HEK293 (cell line): ENCODE data around the gene SUOX.
A peak's percentile ranks its signal among the peaks of the same experiment; 100 is the strongest.

Source experiments
- OSR2 ChIP-seq: fragments of 450-650 bp; formaldehyde crosslinking; IDR thresholded peaks from 2 replicates; pipeline ENCODE4 v1.5.1; 2016; ENCODE audit warnings: missing biosample characterization, missing genetic modification characterization
- SALL2 ChIP-seq: fragments of 450-650 bp; formaldehyde crosslinking; IDR thresholded peaks from 2 replicates; pipeline ENCODE4 v1.5.0; 2017; ENCODE audit warnings: missing biosample characterization, mild to moderate bottlenecking, missing genetic modification characterization, borderline replicate concordance
- YY1 ChIP-seq: fragments of 450-650 bp; formaldehyde crosslinking; IDR thresholded peaks from 2 replicates; pipeline ENCODE4 v1.5.1; 2018; ENCODE audit warnings: missing biosample characterization, missing genetic modification characterization
- YY2 ChIP-seq: fragments of 450-650 bp; formaldehyde crosslinking; IDR thresholded peaks from 2 replicates; pipeline ENCODE4 v1.5.1; 2016; ENCODE audit warnings: missing biosample characterization, missing genetic modification characterization
- ZBTB17 ChIP-seq: fragments of 450-650 bp; formaldehyde crosslinking; IDR thresholded peaks from 2 replicates; pipeline ENCODE4 v1.5.1; 2016; ENCODE audit warnings: missing biosample characterization, missing genetic modification characterization
- ZFP37 ChIP-seq: fragments of 450-650 bp; formaldehyde crosslinking; IDR thresholded peaks from 2 replicates; pipeline ENCODE4 v1.5.1; 2016; ENCODE audit warnings: missing biosample characterization, missing genetic modification characterization
- ZIC2 ChIP-seq: fragments of 450-650 bp; formaldehyde crosslinking; IDR thresholded peaks from 2 replicates; pipeline ENCODE4 v1.5.1; 2016; ENCODE audit warnings: missing biosample characterization, missing genetic modification characterization
- ZNF114 ChIP-seq: fragments of 450-650 bp; formaldehyde crosslinking; IDR thresholded peaks from 2 replicates; pipeline ENCODE4 v1.5.0; 2017; ENCODE audit warnings: missing biosample characterization, missing genetic modification characterization
- ZNF140 ChIP-seq: fragments of 450-650 bp; formaldehyde crosslinking; IDR thresholded peaks from 2 replicates; pipeline ENCODE4 v1.5.1; 2016; ENCODE audit warnings: missing biosample characterization, missing genetic modification characterization
- ZNF223 ChIP-seq: fragments of 450-650 bp; formaldehyde crosslinking; IDR thresholded peaks from 2 replicates; pipeline ENCODE4 v1.5.1; 2016; ENCODE audit warnings: missing biosample characterization, missing genetic modification characterization
- ZNF335 ChIP-seq: fragments of 450-650 bp; formaldehyde crosslinking; conservative IDR thresholded peaks from 2 replicates; pipeline ENCODE4 v1.5.1; 2016; ENCODE audit warnings: missing biosample characterization, missing genetic modification characterization
- ZNF341 ChIP-seq: fragments of 450-650 bp; formaldehyde crosslinking; IDR thresholded peaks from 2 replicates; pipeline ENCODE4; 2016; ENCODE audit warnings: low read depth, missing biosample characterization, missing genetic modification characterization
- ZNF404 ChIP-seq: fragments of 450-650 bp; formaldehyde crosslinking; IDR thresholded peaks from 2 replicates; pipeline ENCODE4 v1.5.1; 2017; ENCODE audit warnings: missing biosample characterization, missing genetic modification characterization
- ZNF624 ChIP-seq: fragments of 450-650 bp; formaldehyde crosslinking; IDR thresholded peaks from 2 replicates; pipeline ENCODE4 v1.5.1; 2017; ENCODE audit warnings: missing biosample characterization, missing genetic modification characterization
- ZNF677 ChIP-seq: fragments of 450-650 bp; IDR thresholded peaks from 2 replicates; pipeline ENCODE4 v1.5.0; 2018; ENCODE audit warnings: missing biosample characterization, mild to moderate bottlenecking, missing genetic modification characterization, moderate library complexity
- ZNF707 ChIP-seq: fragments of 450-650 bp; formaldehyde crosslinking; IDR thresholded peaks from 2 replicates; pipeline ENCODE4 v1.5.1; 2016; ENCODE audit warnings: missing biosample characterization, missing genetic modification characterization
- ZSCAN30 ChIP-seq: fragments of 450-650 bp; IDR thresholded peaks from 2 replicates; pipeline ENCODE4 v1.5.1; 2018; ENCODE audit warnings: missing biosample characterization, mild to moderate bottlenecking, missing genetic modification characterization, moderate library complexity
- TF ChIP-seq, protein P1 (sequence below): fragments of 450-650 bp; formaldehyde crosslinking; optimal IDR thresholded peaks from 2 replicates; pipeline ENCODE3; 2016; ENCODE audit warnings: missing biosample characterization, mild to moderate bottlenecking, missing genetic modification characterization
- TF ChIP-seq, protein P2 (sequence below): fragments of 450-650 bp; formaldehyde crosslinking; IDR thresholded peaks from 2 replicates; pipeline ENCODE4 v1.5.1; 2016; ENCODE audit warnings: missing biosample characterization, missing genetic modification characterization, low read depth
- TF ChIP-seq, protein P3 (sequence below): fragments of 450-650 bp; formaldehyde crosslinking; IDR thresholded peaks from 2 replicates; pipeline ENCODE4 v1.5.1; 2016; ENCODE audit warnings: missing biosample characterization, missing genetic modification characterization
- TF ChIP-seq, protein P4 (sequence below): sonication (generic); formaldehyde crosslinking; IDR thresholded peaks from 2 replicates; pipeline ENCODE4 v1.8.1; 2022; ENCODE audit warnings: mild to moderate bottlenecking, moderate library complexity, missing genetic modification reagents
- TF ChIP-seq, protein P5 (sequence below): fragments of 450-650 bp; formaldehyde crosslinking; IDR thresholded peaks from 2 replicates; pipeline ENCODE4 v1.5.1; 2017; ENCODE audit warnings: missing biosample characterization, missing genetic modification characterization
- TF ChIP-seq, protein P6 (sequence below): fragments of 450-650 bp; formaldehyde crosslinking; IDR thresholded peaks from 2 replicates; pipeline ENCODE4 v1.5.1; 2016; ENCODE audit warnings: missing biosample characterization, missing genetic modification characterization

Gene SUOX

DNA sequence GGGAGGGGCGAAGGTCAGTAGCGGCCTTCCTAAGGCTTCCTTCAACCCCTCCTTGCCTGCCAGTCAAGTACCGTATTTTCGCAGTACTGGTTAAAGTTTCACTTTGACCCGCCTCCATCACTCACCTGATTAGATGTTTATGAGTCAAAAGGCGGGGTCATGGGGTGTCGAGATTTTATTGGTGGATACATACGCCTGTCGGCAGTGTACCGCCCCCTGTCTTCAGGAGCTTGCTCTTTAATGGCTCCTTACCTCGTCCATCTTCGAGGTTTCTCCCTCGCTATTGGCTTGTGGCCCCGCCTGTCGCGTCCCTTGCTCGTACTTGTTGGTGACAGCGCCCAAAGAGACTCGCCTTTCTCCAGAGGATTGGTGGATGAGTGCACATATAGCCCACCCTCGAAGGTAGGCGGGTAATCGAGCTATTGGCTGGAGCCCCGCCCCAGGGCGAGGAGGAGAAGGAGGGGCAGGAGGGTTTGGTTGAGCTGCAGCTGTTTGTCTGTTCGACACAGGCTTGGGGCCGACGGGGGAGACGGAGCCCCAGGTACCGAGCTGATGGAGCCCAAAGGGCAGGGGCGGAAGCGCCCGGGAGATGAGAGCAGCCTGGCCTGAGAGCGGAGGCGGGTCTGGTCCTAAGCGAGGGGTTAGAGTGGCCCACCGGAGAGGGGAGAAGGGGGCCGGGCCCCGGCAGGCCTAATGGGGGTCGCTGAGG lies 23.3 kb upstream of the SUOX start, which contains the start of gene RAB5B (continued):
- no peak for TF ChIP-seq ZNF404 (tag by site-specific recombination)
- TF ChIP-seq ZNF707 (tag by site-specific recombination) = no peak
- TF ChIP-seq, protein P1, sequence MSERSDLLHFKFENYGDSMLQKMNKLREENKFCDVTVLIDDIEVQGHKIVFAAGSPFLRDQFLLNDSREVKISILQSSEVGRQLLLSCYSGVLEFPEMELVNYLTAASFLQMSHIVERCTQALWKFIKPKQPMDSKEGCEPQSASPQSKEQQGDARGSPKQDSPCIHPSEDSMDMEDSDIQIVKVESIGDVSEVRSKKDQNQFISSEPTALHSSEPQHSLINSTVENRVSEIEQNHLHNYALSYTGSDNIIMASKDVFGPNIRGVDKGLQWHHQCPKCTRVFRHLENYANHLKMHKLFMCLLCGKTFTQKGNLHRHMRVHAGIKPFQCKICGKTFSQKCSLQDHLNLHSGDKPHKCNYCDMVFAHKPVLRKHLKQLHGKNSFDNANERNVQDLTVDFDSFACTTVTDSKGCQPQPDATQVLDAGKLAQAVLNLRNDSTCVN (tag by site-specific recombination) = peak; percentile 35
- TF ChIP-seq, protein P2, sequence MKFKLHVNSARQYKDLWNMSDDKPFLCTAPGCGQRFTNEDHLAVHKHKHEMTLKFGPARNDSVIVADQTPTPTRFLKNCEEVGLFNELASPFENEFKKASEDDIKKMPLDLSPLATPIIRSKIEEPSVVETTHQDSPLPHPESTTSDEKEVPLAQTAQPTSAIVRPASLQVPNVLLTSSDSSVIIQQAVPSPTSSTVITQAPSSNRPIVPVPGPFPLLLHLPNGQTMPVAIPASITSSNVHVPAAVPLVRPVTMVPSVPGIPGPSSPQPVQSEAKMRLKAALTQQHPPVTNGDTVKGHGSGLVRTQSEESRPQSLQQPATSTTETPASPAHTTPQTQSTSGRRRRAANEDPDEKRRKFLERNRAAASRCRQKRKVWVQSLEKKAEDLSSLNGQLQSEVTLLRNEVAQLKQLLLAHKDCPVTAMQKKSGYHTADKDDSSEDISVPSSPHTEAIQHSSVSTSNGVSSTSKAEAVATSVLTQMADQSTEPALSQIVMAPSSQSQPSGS (tag by site-specific recombination) = no peak
- TF ChIP-seq ZFP37 (tag by site-specific recombination) = no peak
- TF ChIP-seq ZNF335 (tag by site-specific recombination) = no peak; the same call in 1 of the 2 replicates
- TF ChIP-seq YY1 (tag by site-specific recombination) = no peak; the same call in 1 of the 2 replicates
- TF ChIP-seq OSR2 (tag by site-specific recombination) = no peak
- TF ChIP-seq ZNF223 = no peak
- TF ChIP-seq SALL2 (tag by site-specific recombination) = no peak
- TF ChIP-seq ZNF624 (tag by site-specific recombination) = no peak
- no peak for TF ChIP-seq ZNF114
- no peak; the same call in none of the 2 replicates for TF ChIP-seq ZIC2 (tag by site-specific recombination)
- peak; percentile 51 for TF ChIP-seq ZNF341 (tag by site-specific recombination)
- TF ChIP-seq, protein P3, sequence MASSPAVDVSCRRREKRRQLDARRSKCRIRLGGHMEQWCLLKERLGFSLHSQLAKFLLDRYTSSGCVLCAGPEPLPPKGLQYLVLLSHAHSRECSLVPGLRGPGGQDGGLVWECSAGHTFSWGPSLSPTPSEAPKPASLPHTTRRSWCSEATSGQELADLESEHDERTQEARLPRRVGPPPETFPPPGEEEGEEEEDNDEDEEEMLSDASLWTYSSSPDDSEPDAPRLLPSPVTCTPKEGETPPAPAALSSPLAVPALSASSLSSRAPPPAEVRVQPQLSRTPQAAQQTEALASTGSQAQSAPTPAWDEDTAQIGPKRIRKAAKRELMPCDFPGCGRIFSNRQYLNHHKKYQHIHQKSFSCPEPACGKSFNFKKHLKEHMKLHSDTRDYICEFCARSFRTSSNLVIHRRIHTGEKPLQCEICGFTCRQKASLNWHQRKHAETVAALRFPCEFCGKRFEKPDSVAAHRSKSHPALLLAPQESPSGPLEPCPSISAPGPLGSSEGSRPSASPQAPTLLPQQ (tag by site-specific recombination) = peak; percentile 79
- TF ChIP-seq, protein P4, sequence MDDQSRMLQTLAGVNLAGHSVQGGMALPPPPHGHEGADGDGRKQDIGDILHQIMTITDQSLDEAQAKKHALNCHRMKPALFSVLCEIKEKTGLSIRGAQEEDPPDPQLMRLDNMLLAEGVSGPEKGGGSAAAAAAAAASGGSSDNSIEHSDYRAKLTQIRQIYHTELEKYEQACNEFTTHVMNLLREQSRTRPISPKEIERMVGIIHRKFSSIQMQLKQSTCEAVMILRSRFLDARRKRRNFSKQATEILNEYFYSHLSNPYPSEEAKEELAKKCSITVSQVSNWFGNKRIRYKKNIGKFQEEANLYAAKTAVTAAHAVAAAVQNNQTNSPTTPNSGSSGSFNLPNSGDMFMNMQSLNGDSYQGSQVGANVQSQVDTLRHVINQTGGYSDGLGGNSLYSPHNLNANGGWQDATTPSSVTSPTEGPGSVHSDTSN (CRISPR knock-in tag) = peak; percentile 99
- TF ChIP-seq, protein P5, sequence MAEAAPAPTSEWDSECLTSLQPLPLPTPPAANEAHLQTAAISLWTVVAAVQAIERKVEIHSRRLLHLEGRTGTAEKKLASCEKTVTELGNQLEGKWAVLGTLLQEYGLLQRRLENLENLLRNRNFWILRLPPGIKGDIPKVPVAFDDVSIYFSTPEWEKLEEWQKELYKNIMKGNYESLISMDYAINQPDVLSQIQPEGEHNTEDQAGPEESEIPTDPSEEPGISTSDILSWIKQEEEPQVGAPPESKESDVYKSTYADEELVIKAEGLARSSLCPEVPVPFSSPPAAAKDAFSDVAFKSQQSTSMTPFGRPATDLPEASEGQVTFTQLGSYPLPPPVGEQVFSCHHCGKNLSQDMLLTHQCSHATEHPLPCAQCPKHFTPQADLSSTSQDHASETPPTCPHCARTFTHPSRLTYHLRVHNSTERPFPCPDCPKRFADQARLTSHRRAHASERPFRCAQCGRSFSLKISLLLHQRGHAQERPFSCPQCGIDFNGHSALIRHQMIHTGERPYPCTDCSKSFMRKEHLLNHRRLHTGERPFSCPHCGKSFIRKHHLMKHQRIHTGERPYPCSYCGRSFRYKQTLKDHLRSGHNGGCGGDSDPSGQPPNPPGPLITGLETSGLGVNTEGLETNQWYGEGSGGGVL (tag by site-specific recombination) = no peak
- TF ChIP-seq YY2 (tag by site-specific recombination) = no peak
- TF ChIP-seq, protein P6, sequence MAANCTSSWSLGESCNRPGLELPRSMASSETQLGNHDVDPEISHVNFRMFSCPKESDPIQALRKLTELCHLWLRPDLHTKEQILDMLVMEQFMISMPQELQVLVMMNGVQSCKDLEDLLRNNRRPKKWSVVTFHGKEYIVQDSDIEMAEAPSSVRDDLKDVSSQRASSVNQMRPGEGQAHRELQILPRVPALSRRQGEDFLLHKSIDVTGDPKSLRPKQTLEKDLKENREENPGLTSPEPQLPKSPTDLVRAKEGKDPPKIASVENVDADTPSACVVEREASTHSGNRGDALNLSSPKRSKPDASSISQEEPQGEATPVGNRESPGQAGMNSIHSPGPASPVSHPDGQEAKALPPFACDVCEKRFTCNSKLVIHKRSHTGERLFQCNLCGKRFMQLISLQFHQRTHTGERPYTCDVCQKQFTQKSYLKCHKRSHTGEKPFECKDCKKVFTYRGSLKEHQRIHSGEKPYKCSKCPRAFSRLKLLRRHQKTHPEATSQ (tag by site-specific recombination) = peak; percentile 64; the same call in 1 of the 2 replicates
- no peak for TF ChIP-seq ZNF140 (tag by site-specific recombination)
- TF ChIP-seq ZSCAN30 = no peak
- TF ChIP-seq ZNF677 = no peak
- TF ChIP-seq ZBTB17 (tag by site-specific recombination) = peak; percentile 84
